GM18526 (cell line): ENCODE results near the gene SRRM3.

Experiments
- POLR2A ChIP-seq: IDR thresholded peaks from 3 replicates; pipeline ENCODE4 v1.6.1; 2011; ENCODE audit not compliant: insufficient read length; ENCODE audit errors: extremely low read depth

Gene SRRM3

DNA sequence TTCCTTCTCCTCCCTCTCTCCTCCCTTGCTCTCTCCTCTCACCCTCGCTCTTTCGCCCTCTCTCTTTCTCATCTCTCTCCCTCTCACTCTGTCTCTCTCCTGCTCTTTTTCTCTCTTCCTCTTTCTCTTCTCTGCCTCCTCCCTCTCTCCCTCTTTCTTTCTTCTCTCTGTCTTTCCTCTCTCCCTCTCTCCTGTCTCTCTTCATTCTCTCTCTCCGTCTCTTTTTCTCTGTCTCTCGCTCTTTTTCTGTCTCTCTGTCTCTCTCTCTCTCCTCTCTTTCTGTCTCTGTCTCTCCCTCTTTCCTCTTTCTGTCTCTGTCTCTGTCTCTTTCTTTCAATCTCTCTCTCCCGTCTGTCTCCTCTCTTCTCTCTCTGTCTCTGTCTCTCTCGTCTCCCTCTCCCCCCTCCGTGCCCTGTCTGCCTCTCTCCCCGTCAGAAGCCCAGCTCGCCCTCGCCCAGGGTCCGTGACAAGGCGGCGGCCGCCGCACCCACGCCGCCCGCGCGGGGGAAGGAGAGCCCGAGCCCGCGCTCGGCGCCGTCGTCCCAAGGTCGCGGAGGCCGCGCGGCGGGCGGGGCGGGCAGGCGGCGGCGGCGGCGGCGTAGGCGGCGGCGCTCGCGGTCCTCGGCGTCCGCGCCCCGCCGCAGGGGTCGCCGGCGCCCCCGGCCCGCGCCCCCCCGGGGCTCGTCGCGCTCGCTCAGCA, 79.5 kb downstream of the SRRM3 start:
- no peak for TF ChIP-seq POLR2A

DNA sequence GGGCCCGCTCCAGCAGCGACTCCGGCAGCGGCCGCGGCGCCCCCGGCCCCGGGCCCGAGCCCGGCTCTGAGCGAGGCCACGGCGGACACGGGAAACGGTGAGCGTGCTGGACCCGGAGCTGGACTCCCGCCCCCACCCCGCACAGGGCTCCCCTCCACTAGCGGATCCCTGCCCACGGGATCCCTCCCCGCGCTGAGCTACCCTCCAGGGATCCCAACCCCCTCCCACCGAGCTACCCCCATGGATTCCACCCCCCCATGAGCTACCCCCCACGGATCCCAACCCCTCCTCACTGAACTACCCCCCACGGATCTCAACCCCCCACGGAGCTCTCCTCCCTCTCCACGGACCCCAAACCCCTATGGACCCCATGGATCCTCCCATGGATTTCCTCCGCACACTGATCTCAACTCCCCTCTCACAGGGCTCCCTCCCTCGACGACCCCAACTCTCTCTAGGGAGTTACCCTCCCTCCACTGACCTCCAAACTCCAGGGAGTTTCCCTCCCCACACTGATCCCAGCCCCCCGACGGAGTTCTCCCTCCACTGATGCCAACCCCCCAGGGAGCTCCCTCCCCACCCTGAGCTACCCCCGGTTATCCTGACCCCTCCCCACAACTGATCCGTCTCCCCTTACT, 80.1 kb downstream of the SRRM3 start:
- TF ChIP-seq POLR2A = no peak

DNA sequence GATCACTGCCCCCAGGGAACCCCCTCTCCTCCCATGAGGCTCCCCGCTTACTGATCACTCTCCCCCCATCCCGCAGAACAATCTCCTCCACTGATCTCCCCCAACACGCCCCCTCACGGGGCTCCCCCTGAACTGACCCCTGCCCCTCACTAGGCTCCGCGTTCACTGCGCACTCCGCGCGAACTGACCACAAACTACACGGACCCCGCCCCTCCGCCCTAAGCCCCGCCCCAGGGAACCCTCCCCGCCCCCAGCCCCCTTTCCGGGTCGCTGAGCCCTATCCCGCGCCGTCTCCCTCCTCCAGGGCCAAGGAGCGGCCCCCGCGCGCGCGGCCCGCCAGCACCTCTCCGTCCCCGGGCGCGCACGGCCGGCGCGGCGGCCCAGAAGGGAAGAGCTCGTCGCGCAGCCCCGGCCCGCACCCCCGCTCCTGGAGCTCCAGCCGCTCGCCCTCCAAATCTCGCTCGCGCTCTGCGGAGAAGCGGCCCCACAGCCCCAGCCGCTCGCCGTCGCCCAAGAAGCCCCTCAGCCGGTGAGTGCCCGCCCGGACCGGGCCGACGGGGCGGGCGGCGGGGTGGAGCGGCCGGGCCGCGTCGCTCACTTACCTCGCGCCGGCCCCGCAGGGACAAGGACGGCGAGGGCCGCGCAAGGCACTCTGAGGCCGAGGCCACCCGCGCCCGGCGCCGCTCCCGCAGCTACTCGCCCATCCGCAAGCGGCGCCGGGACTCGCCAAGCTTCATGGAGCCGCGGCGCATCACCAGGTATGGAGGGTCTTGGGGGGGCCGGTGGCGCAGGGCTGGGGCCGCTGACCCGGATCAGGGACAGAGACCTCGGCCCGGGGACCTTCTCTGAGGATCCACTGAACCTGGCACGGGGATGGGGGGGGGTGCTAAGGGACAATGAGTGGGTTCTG, 80.9 kb downstream of the SRRM3 start:
- TF ChIP-seq POLR2A = no peak

DNA sequence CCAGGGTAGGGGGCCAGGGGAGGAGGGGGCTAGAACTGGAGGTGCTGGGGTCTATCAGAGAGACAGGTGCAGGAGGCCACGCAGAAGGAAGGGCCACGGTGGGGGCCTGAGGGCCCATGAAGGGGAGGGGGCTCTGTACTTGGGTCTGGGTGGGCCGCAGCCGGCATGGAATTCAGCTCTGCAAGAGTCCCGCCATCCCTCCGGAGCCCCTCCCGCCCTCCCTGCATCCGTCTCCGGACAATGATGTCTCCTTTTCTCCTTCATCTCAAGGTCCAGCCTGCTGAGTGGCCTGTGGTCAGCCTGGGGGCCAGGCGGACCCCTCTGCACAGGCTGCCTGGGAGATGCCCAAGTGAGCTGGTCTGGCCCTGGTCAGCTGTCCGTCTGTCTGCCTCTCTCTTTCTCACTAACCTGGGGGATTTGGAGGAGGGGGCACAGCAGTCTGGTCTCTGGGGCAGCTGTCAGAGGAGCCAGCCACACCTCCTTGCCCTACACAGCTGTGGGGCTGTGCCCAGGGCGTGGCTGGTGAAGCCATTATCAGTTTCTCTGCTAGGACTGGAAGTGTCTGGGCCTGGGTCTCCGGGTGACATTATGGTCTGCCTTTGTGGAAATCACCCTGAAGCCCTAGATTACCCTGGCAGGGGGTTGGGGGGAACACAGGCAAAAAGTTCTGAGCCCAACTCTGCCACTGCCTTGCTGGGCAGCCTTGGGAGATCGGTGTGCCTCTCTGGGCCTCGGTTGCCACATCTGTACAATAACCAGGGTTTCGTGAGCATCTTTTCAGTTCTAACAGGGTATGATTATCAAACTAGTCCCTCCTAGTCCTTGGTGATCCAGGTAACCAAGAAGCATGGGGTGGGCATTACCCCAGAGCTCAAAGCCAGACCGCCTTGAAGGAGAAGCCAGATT, 81.8 kb downstream of the SRRM3 start:
- TF ChIP-seq POLR2A = no peak

DNA sequence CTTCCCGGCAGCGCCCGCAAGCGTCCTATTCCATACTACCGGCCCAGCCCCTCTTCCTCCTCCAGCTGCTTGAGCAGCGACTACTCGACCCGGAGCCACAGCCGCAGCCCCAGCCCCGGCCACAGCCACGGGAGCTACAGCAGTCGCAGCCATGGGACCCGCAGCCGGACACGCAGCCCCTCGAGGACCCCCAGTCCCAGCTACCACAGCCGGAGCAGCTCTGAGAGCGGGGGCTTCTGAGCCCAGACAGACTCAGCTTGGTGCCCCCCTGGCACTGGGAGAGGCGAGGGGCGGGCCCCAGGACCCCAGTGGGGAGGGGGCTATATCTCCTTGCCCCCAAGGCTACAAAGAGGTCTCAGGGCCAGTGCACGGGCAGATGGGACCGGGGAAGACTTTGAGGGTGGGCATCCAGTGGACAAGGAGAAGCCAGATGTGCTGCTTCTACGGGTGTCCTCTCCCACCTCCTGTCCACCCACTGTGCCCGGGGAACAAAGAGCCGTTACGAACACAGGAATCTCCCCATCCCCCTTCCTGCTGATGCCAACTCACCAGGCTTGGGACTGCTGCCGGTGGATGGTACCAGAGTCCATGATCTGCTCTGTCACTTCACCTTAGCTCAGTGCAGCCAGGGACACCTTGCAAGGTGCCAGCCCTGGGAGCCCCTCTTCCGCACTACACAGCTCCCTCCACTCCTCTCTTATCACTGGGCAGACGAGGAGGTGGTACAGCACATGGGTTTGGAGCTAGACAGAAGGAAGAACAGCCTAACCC, 84.1 kb downstream of the SRRM3 start:
- TF ChIP-seq POLR2A = no peak

DNA sequence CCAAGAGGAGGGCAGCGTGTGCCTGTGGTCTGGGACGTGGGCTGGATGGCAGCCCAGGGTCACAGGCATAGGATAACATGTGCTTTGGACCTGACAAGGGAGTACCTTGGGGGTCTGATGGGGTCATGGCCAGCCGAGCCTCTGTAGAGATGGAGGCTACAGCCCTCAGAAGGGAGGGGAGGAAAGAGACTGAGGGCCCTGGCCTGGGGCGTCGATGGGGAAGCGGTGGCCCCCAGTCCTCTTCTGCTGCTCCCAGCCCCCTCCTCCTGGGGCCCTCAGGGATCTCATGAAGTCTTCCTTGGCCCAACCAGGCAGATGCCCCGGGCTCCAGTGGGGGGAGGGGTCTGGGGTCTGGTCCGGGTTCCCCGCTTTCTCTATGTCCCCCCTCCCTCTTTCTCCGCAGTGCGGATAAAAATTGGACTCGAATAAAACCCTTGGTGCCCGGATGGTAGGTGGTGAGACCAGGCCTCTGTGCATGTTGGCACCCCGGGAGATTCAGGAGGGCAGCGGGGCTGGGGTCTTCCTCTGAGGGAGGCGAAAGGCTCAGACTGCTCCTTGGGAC, 85.2 kb downstream of the SRRM3 start:
- no peak for TF ChIP-seq POLR2A

DNA sequence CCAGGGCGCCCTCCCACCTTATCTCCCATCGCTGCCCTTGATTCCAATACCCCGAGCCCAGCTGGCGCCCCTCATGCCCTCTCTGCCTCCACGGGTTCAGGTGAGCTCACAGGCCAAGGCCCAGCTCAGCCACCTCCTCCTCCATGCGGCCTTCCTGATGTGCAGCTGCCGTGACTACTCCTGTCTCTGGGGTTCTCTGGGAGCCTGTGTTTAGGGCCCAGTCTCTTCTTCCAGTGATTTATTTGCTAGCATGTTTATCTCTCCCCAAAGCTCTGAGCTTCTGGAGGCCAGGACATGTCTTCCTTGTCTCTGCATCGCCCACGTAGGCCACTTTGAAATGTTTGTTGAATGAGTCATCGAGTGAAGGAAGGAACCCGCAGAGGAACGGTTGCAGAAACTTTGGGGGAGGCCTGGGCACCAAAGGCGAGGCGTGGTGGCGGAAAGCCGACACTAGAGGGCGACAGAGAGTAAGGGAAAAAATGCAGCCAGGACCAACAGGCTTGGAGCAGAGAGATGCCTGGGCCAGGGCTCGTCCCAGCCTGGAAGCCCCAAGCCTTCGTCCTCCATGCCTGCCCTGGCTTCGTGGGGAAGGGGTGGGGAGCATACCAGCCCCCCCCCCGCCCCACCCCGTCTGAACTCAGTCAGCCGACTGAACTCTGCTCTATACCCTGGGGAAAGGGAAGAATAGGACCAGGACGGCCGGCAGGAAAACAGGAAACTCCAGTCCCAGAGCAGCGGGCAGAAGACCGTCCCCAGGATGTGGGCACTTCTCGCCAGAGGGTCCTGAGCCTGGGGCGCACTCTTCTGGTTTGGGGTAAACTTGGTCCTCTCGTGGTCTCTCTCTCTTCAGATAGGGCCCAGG, 89.9 kb downstream of the SRRM3 start:
- no peak for TF ChIP-seq POLR2A

DNA sequence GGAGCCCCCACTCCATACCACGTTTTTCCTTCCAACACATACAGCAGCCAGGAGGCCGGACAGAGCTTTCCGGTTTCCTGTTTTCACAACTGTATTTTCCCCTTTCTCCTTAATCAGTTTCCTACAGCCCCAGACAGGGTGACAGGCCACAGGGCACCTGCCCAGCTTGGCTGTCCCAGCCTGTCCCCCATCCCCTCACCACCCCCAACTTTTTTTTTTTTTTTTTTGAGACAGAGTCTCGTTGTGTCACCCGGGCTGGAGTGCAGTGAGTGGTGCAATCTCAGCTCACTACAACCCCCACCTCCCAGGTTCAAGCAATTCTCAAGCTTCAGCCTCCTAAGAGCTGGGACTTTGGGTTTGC, 90.5 kb downstream of the SRRM3 start:
- TF ChIP-seq POLR2A = no peak

DNA sequence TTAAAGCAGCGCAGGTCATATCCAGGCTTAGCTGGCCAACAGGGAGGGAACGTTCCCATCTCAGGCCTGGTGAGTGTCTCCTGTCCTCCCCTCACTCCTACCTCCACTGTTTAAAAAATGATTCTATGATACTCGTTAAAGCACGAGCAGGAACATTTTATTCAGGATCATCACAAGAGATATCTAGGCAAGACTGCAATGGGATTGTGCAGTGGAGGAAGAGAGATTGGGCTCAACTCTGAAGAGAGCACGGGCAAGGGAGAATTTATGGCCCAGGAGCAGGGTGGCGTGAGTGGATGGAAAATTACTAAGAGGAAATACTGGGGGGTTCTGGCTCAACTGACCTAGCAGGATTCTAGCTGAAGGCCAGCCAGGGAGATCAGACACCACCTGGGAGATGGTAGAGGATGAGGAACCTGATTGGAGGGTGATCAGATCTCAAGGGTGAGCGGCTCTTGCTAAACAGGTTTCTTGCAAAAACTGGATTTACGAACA, 91.8 kb downstream of the SRRM3 start:
- TF ChIP-seq POLR2A = no peak

DNA sequence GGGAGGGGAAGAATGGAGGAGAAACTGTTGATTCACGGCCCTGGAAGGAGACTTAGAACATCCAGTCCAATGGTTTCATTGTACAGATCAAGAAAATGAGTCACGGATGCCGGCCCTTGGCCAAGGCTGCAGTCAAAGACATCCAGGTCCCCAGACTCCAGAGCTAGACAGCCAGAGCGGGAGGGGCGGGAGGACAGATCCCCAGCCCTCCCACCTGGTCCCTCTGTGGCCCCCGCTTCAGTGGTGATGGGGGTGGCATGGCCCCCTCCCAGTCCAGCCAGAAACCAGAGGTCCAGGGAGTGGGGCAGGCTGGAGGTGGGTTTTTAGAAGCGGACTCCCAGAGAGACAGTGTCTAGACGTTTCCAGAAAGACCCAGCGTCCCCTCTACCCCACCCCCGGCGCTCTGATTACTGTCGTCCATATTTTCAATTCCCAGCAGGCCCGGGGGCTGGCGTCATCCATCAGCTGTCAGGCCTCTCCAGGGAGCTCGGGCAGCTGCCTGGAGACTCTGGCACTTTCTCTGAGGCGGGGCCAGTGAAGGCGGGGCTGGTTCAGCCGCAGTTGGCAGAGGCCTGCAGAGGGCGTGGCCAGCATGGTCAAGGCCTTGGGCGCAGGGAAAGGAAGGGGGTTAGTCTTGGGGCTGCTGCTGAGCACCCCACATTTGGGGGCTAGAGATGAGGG, 92.8 kb downstream of the SRRM3 start:
- no peak for TF ChIP-seq POLR2A

DNA sequence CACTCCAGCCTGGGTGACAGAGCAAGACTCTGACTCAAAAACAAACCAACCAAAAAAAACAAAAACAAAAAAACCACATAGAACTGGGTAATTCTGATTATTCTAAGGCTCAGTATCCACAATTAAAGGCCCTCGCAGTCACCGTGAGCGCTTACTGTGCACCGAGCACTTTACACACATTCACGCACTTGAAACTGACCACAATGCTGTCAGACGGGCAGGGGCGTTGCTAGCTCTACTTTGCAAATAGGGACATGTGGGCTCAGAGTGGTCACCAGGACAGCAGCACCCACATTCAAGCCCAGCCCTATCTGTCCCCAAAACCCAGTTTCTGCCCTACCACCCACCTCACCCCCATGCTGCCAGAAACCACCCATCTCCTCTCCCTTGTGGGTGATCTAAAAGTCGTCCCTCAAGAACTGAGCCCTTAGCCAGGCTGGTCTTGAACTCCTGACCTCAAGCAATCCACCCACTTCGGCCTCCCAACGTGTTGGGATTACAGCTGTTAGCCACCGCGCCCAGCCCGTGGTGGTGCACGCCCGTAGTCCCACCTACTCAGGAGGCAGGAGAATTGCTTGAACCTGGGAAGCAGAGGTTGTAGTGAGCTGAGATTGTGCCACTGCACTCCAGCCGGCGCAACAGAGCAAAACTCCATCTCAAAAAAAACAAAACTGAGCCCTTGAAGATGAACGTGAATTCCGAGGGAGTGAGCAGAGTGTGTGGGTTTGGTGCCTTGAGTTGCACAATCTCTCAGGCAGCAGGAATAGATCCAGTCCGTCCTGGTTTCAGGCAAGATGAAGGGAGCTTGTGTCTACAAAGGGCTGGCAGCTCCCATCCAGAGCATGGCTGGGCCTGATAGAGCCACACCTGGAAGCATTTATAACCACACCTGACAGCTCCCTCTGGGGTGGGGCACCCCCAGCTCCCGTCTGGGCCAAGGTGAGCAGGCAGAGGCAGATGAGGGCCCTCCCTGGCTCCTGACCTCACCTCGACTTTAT, 95.3 kb downstream of the SRRM3 start:
- no peak for TF ChIP-seq POLR2A
